Erythroblast (primary cell): Measurements from ENCODE around the gene PKMYT1.

Experiments used
- GATA1 ChIP-seq: IDR thresholded peaks from 2 replicates; pipeline ENCODE4 v1.6.1; 2011; ENCODE audit warnings: low read depth, mild to moderate bottlenecking, control low read depth, low read length, moderate library complexity
- POLR2A ChIP-seq: IDR thresholded peaks from 2 replicates; pipeline ENCODE4 v1.6.1; 2011; ENCODE audit warnings: mild to moderate bottlenecking, low read length

GRCh38 chr16:2973093-2973492, 7.2 kb downstream of the PKMYT1 start:
- TF ChIP-seq POLR2A (no peak), GATA1 (no peak)
